Breast epithelium (tissue), 3 donors: ENCODE measurements around the gene WDR90.

Source experiments
- POLR2A ChIP-seq: fragments of 450-650 bp; IDR thresholded peaks from one replicate; pipeline ENCODE4 v1.6.1; 2016; ENCODE audit warnings: antibody characterized with exemption, mild to moderate bottlenecking, moderate library complexity
- TF ChIP-seq, protein P1 (sequence below), 3 donors: fragments of 450-650 bp; IDR thresholded peaks; one replicate each; pipeline ENCODE4 v1.5.1; 2016 to 2017; ENCODE audit warnings: antibody characterized with exemption in 3 of 3, mild to moderate bottlenecking in 3 of 3, moderate library complexity in 3 of 3

DNA sequence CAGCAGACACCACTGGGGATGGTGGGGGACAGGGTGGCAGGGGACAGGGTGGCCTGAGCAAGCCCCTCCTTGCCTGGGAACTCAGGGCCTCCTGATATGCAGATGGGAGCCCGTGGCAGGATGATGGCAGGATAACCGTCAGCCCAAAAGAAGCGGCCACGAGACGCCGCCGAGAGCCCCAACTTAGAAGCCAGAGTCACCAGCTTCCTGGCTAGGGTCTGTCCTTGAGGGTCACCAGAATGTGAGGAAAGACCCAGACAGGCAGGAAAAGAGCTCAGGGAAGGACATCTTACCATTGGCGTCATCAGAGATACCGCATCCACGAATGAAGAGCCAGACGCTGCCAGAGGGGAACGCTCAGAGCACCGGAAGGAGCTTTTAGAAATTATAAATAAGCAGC, 39.8 kb upstream of the WDR90 start:
- TF ChIP-seq, protein P1, sequence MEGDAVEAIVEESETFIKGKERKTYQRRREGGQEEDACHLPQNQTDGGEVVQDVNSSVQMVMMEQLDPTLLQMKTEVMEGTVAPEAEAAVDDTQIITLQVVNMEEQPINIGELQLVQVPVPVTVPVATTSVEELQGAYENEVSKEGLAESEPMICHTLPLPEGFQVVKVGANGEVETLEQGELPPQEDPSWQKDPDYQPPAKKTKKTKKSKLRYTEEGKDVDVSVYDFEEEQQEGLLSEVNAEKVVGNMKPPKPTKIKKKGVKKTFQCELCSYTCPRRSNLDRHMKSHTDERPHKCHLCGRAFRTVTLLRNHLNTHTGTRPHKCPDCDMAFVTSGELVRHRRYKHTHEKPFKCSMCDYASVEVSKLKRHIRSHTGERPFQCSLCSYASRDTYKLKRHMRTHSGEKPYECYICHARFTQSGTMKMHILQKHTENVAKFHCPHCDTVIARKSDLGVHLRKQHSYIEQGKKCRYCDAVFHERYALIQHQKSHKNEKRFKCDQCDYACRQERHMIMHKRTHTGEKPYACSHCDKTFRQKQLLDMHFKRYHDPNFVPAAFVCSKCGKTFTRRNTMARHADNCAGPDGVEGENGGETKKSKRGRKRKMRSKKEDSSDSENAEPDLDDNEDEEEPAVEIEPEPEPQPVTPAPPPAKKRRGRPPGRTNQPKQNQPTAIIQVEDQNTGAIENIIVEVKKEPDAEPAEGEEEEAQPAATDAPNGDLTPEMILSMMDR (IDR thresholded peaks at IDR 0.05) = no peak
- no peak for TF ChIP-seq POLR2A
